Measurements from ENCODE around the gene UBP1.
"Not testable (repeated sequence)": the region's sequence is repeated elsewhere in the genome, so short reads cannot be mapped to it uniquely, and the experiment has no call there.

- not testable (repeated sequence) for TF ChIP-seq CTCF (IDR thresholded peaks at IDR 0.05; ENCODE audit: low read length); EZH2 (IDR thresholded peaks at IDR 0.05; ENCODE audit: borderline replicate concordance, low read length)
Measured at GRCh38 chr3:33459577-33459976, 19.4 kb upstream of the UBP1 start.
